NCI-H2196 (cell line): ENCODE results near the gene GAPDH.
A peak's percentile ranks its signal among the peaks of the same experiment; 100 is the strongest.
"Not testable (repeated sequence)": the region's sequence is repeated elsewhere in the genome, so short reads cannot be mapped to it uniquely, and the experiment has no call there.

Experiments
- DNase-seq: peaks from one replicate; lab custom pipeline; 2025; ENCODE audit not compliant: unreplicated experiment; lab: John Stamatoyannopoulos, UW

GAPDH gene

DNA sequence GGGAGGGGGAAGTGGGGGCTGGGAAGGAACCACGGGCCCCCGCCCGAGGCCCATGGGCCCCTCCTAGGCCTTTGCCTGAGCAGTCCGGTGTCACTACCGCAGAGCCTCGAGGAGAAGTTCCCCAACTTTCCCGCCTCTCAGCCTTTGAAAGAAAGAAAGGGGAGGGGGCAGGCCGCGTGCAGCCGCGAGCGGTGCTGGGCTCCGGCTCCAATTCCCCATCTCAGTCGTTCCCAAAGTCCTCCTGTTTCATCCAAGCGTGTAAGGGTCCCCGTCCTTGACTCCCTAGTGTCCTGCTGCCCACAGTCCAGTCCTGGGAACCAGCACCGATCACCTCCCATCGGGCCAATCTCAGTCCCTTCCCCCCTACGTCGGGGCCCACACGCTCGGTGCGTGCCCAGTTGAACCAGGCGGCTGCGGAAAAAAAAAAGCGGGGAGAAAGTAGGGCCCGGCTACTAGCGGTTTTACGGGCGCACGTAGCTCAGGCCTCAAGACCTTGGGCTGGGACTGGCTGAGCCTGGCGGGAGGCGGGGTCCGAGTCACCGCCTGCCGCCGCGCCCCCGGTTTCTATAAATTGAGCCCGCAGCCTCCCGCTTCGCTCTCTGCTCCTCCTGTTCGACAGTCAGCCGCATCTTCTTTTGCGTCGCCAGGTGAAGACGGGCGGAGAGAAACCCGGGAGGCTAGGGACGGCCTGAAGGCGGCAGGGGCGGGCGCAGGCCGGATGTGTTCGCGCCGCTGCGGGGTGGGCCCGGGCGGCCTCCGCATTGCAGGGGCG lies at the start of gene GAPDH:
Gene GAPDH (plus strand): TSS at position 595 of the 772 bp plus-strand sequence. CDS start 316 bp downstream, outside the sequence.
- peak; percentile 84 for DNase-seq

DNA sequence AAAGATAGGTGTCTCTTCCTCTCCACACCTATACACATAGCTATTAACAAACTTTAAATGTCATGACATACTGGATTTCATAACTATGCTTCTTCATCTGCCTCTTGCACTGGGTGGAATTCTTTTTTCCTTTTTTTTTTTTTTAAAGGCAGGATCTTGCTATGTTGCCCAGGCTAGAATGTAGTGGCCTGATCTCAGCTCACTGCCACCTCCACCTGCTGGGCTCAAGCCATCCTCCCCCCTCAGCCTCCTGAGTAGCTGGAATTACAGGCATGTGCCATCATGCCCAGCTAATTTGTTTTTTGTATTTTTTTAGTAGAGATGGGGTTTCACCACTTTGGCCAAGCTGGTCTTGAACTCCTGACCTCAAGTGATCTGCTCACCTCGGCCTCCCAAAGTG lies 46.1 kb upstream of the GAPDH start:
- DNase-seq, result no peak

DNA sequence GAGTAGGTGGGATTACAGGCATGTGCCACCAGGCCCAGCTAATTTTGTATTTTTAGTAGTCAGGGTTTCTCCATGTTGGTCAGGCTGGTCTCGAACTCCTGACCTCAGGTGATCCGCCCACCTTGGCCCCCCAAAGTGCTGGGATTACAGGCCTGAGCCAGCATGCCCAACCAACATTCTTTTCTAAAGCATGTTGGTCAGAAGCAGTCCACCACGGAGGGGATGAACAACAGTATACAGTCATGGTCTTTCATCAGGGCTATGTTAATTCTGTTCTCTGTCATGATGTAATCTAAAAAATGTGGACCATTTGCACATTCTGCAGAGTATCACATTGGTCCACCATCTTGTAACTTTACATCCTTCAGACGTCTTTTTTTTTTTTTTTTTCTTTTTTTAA lies 44.9 kb upstream of the GAPDH start:
- DNase-seq, result no peak

DNA sequence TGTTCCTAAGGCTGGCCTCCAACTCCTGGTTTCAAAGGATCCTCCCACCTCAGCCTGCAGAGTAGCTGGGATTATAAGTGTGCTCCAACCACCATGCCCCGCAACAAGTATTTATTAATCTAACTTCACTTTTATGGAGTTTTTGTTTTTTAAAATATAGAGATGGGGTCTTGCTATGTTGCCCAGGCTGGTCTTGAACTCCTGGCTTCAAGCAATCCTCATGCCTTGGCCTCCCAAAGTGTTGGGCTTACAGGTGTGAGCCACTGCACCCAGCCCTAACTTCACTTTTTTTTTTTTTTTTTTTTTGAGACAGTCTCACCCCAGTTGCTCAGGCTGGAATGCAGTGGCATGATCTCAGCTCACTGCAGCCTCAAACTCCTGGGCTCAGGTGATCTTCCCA lies 43.6 kb upstream of the GAPDH start:
- DNase-seq, result not testable (repeated sequence)

DNA sequence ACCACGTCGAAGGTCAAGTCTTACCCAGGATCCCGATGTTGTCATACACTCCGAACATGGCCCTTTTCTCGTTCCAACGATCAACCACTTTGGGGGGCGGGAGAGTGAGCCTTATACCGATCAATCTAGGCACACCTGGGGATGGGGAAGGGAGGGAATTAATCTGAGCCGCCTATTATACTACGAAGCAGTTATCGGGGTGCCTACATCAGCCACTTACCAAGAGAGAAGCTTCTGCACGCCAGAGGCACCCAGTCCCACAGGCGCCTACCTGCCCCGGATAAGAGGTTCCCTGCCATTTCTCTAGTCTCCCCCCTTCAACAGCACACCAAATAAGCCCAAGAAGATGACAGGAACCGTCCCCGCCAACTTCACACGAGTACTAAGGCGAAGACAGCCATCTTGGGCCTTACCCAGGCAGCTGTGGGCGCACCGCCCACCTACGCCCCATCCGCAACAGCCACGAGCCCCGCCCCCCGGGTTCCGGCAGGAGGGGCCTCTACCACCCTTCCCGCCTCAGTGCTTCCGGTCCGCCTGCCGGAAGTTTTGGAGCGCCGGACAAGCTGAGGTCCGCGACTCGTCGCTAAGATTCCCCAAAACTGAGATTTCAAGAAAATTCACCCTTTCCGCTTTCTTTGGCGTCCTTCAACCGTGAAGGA lies 41.4 kb upstream of the GAPDH start, which contains the start of gene MRPL51:
Gene MRPL51 (minus strand): TSS at position 425 of the 659 bp plus-strand sequence. CDS start 126 bp downstream, at position 299.
- DNase-seq, result peak; percentile 88

DNA sequence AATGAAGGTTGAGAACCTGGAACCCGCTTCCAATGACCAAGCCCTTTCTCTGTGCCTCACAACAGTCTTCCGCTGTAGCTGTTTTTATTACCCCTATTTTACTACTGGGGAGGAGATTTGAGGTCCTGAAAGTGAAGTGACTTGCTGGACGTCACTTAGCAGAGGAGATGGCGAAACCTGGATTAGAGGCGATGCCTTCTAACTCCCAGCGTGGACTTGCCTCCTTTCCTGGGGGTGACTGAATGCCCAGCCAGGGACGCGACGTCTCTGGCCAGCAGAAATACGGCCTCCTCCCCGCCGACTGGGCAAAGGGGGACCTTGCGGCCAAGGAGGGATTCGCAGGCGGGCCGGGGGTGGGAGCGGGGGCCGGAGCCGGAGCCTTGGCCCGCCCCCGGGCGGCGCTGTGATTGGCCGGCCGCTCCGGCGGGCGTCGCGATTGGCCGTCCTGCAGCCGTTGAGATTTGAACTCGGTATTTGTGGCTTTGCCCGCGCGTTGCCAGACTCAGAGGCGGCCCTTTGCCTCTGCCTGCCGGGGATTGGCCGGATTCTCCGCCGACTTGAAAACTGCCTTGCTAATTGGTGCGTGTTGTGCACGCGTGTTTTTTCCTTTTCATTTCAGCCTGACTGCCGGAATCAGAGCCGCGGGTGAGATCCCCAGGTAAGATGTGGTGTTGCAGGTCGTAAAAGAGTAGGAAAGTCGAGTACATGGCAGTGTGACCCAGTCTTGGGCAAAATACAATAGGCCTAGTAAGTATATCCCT lies 40.6 kb upstream of the GAPDH start, which contains the start of gene NCAPD2:
Gene NCAPD2 (plus strand): TSS at position 606 of the 761 bp plus-strand sequence. CDS start 997 bp downstream, outside the sequence.
- DNase-seq, result peak; percentile 80

DNA sequence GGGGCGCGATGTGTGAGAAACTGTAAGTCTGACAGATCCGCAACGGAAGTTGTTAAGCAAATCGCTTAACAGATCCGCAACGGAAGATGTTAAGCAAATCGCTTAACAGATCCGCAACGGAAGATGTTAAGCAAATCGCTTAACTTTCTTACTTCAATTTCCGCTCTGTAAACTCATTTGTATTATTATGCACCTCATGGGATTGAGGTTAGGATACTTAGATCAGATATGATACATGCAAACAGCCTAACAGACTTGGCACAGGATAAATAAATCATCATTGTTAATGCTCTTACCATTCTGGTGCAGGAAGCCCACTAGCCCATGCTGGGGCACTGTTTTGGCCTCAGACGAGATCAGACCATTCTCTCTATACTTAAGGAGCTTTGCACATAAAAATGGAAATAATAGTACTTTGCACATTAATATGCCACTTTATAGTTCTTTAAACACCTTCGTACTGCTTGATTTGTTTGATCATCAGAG lies 40.0 kb upstream of the GAPDH start:
- no peak for DNase-seq

DNA sequence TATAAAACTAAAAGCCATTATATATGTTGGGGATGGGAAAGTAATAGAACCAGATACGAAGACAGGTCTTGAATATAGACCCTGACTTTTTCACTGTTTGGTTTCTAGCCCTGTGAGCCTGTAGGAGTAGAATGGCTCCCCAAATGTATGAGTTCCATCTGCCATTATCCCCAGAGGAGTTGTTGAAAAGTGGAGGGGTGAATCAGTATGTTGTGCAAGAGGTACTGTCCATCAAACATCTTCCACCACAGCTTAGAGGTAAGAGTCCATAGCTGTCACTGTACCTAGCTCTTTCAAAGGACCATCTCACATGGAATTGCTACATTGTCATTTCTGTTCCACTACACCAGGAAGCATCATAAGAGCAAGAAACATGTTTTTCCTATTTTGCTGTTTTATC lies 39.3 kb upstream of the GAPDH start:
- DNase-seq, result no peak

DNA sequence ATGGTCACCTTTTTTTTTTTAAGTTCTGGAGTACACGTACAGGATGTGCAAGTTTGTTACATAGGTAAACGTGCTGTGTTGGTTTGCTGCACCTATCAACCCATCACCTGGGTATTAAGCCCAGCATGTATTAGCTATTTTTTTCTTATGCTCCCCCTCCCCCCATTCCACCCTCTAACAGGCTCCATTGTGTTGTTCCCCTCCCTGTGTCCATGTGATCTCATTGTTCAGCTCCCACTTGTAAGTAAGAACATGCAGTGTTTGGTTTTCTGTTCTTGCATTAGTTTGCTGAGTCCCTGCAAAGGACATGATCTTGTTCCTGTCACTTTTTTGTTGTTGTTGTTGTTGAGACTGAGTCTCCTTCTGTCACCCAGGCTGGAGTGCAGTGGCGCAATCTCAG lies 37.0 kb upstream of the GAPDH start:
- DNase-seq, result not testable (repeated sequence)

DNA sequence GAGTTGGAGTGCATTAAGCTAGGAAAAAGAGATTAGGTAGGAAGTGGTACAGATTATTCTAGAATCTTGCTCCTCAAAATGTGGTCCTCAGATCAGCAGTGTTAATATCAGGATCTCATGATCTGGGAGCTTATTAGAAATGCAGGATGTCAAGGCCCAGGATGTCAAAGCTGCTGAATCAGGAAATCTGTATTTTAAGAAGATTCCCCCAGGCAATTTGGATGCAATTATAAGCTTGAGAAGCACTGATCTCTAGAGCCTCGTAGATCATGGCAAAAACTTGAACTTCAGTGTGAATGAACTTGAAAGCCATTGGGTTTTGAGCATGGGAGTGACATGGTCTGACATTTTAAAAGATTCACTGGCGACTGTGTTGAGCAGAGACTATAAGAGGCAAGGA lies 33.9 kb upstream of the GAPDH start:
- DNase-seq, result no peak

DNA sequence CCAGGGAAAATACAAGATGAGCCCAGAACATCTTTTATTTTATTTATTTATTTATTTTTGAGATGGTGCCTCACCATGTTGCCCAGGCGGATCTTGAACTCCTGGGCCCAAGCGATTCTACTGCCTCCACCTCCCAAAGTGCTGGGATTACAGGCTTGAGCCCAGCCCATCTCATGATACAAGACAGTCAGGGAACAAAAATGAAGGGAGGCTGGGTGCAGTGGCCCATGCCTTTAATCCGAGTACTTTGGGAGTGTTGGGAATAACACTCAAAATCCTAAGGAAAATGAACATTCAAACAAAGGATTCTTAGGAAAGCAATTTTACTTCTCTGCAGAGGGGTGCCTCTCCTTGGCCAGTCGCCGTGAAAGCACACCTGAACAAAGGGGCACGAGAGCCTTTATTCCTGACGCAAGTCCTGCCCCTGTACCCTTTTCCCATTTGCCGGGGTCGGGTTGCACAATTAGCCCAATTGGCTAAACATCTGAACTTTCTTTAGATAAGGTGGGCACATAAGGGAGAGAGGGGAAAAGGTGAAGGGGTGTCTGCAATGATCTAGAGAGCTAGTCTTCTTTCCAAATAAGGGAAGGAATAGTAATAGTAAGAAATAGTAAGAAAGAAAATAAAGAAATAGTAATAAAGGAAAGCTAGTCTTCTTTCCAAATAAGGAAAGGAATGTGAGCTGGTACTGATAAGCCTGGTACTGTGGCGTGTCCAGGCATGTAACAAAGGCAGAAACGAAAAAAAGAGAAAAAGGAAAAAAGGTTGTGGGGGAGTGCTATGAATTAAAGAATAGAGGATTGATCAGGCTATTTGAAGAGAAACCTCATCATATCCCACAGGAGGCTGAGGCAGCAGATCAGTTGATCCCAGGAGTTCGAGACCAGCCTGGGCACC lies 27.0 kb upstream of the GAPDH start:
- DNase-seq, result no peak

DNA sequence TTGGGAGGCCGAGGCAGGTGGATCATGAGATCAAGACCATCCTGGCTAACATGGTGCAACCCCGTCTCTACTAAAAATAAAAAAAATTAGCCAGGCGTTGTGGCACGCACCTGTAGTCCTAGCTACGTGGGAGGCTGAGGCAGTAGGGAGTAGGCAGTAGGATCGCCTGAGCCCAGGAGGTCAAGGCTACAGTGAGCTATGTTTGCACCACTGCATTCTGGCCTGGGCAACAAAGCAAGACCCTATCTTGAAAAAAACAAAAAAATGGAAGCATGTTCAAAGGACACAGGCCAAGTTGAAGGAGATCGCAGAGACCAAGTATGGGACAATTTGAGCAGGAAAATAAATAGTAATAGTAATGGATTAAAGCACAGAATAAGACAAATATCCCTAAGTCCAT lies 26.2 kb upstream of the GAPDH start:
- DNase-seq, result no peak

DNA sequence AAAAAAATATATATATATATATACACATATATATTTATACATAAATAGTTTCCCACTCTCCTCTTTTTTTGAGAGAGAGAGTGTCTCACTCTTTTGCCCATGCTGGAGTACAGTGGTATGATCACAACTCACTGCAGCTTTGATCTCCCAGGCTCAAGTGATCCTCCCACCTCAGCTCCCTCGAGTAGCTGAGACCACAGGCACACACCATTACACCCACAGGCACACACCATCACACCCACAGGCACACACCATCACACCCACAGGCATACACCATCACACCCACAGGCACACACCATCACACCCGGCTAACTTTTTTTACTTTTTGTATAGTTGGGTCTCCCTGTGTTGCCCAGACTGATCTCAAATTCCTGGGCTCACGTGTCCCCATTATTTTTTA lies 14.1 kb upstream of the GAPDH start:
- DNase-seq, result no peak

DNA sequence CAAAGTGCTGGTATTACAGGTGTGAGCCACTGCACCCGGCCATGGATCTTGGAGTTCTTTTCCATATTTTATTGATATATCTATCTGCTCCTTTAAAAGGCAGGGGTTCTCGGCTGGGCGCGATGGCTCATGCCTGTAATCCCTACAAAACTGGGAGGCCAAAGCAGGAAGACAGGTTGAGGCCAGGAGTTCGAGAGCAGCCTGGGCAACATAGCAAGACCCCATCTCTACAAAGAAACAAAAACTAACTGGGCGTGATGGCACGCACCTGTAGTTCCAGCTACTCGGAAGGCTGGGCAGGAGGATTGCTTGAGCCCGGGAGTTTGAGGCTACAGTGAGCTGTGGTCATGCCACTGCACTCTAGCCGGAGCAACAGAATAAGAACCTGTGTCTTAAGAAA lies 12.1 kb upstream of the GAPDH start:
- no peak for DNase-seq

DNA sequence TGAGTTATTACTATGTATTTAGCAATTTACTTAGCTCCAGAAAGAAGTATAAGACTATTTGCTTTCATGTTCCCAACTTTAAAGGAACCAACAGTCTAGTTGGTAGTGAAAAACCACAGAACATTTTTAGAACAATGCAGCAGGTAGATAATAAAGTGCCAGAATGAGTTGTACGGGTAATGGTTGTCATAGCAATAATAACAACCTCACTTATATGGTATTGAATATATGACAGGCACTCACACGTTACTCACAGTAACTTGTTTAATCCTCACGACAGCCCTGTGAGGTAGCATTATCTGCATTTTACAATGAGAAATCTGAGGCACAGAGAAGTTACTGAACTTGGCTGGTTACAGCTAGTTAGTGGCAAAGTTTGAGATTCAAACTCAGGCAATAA lies 10.6 kb upstream of the GAPDH start:
- no peak for DNase-seq

DNA sequence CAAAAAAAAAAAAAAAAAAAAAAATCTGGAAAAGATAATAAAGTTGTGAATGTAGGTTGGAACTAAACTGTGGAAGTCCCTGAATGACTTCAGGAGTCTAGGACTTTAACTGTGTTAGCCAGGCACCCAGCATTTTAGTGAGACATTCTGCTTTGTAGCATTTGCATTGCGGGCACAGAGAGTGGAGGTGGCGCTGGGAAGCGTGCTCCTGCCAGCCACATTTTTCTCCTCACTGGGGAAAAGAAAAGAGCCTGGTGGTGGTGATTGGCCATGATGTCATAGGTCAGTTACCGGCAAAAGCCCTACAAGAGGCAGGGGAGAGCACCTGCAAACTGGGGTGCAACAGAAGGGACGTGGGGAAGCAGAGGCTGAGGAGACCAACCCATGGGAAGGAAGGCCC lies 9.7 kb upstream of the GAPDH start:
- DNase-seq, result no peak

DNA sequence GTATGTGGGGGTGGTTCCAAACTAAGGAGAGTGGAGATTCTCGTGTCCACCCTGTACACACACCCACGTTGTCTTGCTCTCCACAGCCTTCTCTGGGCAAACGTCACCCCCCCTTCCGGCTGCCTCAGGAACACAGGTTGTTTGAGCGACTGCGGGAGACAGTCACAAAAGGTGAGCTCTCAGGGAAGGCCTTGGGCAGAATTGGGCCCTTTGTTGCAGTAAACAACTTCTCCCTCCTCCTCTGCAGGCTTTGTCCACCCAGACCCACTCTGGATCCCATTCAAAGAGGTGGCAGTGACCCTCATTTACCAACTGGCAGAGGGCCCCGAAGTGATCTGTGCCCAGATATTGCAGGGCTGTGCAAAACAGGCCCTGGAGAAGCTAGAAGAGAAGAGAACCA lies 8.1 kb upstream of the GAPDH start:
- no peak for DNase-seq

DNA sequence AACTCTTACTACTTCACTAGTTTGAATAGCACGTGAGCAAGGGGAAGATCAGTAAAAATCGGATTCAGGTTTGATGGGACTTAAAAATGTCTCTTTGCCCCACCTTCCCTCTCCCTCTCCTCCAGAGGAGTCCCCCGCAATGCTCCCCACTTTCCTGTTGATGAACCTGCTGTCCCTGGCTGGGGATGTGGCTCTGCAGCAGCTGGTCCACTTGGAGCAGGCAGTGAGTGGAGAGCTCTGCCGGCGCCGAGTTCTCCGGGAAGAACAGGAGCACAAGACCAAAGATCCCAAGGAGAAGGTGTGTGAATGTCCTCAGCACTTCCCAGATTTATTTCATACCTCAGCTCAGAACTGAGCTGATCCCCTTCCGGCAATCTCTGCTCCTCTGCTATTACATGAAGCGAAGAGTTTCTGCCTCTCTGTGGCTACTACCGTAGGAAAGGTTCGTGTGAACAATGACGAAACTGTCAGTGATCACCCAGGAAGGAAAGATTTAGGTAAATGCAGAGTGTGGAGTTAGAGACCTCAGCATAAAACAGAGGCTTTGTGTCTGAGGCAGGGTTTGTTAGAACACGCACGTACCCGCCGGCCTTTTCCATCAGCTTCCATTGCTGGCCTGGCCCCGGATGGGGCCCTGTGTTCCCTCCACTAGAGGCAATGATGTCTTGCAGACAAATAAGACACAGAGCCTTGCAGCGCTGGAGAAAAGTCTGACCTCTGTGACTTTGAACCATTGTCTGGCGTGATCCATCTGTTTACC lies 7.4 kb upstream of the GAPDH start:
- DNase-seq, result no peak

DNA sequence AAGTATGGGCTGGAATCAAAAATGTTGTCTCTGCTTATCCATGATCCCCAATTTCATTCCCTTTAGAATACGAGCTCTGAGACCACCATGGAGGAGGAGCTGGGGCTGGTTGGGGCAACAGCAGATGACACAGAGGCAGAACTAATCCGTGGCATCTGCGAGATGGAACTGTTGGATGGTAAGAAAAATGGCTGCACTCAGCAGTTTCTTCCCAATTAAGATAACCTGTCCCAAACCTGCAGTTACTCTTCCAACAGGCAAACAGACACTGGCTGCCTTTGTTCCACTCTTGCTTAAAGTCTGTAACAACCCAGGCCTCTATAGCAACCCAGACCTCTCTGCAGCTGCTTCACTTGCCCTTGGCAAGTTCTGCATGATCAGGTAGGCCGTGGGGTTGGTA lies 6.6 kb upstream of the GAPDH start:
- DNase-seq, result no peak
